NCI-H82 (cell line): ENCODE results near the gene PIP.
"Not testable (repeated sequence)": the region's sequence is repeated elsewhere in the genome, so short reads cannot be mapped to it uniquely, and the experiment has no call there.

ENCODE experiments used
- DNase-seq: peaks from one replicate; lab custom pipeline; 2025; lab: John Stamatoyannopoulos, UW

PIP gene, protein sequence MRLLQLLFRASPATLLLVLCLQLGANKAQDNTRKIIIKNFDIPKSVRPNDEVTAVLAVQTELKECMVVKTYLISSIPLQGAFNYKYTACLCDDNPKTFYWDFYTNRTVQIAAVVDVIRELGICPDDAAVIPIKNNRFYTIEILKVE

DNA sequence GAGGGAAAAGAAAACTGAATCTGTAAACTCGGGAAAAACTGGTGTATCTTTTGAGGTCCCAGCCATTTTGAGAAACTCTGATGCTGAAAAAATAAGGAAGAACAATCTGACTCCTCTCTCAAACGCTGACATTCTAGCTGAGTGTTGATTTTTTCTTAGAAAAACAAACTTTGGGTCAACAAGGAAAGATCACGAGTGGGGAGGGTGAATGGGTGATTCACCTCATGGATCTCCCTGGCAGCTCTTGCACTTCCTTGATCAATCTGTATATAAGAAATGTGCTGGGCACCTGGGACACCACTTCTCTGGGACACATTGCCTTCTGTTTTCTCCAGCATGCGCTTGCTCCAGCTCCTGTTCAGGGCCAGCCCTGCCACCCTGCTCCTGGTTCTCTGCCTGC is at the start of gene PIP:
PIP (plus strand) TSS at position 297 of the 400 bp plus-strand sequence; CDS start at position 337, 40 bp downstream.
- no peak for DNase-seq

DNA sequence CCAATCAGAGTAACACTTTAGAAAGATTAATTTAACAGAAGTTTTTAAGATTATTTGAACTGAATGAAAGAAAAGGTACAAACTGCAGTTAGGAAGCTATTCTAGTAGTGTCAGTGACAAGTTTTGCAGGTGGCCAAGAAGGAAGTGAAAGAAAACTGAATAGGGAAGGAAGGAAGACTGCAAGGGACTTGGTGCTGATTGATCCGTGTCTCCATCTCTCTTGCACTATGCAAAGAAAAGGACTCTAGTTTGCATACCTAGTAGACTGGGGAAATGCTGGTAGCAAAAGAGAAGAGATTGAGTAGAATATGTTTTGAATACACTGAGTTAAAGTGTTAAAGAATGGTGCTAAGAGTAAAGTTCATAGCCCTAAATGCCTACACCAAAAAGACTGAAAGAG is 46.8 kb upstream of the PIP start:
- DNase-seq = no peak

DNA sequence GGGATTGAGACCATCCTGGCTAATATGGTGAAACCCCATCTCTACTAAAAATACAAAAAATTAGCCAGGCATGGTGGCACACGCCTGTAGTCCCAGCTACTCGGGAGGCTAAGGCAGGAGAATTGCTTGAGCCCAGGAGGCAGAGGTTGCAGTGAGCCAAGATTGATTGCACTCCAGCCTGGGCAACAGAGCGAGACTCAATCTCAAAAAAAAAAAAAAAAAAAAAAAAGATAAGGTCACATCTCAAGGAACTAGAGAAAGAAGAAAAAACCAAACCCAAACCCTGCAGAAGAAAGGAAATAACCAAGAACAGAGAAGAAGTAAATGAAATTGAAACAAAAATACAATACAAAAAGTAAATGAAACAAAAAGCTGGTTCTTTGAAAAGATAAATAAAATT is 46.3 kb upstream of the PIP start:
- DNase-seq = not testable (repeated sequence)

DNA sequence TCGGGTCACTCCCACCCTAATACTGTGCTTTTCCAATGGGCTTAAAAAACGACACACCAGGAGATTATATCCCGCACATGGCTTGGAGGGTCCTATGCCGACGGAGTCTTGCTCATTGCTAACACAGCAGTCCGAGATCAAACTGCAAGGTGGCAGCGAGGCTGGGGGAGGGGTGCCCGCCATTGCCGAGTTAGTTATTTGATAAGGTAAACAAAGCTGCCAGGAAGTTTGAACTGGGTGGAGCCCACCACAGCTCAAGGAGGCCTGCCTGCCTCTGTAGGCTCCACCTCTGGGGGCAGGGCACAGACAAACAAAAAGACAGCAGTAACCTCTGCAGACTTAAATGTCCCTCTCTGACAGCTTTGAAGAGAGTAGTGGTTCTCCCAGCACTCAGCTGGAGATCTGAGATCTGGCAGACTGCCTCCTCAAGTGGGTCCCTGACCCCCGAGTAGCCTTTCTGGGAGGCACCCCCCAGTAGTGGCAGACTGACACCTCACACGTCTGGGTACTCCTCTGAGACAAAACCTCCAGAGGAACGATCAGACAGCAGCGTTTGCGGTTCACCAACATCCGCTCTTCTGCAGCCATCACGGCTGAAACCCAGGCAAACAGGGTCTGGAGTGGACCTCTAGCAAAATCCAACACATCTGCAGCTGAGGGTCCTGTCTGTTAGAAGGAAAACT is 43.2 kb upstream of the PIP start:
- not testable (repeated sequence) for DNase-seq

DNA sequence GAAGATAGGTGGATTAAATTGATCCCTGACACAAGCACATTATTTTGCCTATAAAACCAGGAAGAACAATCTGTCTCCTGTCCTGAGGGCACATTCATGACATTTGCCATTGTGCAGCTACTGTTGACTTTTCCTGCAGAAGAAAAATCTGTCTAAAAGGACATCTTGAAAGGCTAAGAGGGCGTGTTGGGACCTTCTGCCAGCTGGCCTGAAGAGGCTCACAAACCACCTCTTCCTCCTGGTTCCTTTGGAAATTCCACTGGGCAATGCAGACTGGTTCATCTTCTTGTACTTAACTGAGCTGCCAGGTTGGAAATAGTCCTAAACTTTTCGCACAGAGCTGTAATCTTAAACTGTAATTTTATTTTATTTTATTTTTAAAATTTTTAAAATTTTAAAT is 35.7 kb upstream of the PIP start:
- DNase-seq = no peak

DNA sequence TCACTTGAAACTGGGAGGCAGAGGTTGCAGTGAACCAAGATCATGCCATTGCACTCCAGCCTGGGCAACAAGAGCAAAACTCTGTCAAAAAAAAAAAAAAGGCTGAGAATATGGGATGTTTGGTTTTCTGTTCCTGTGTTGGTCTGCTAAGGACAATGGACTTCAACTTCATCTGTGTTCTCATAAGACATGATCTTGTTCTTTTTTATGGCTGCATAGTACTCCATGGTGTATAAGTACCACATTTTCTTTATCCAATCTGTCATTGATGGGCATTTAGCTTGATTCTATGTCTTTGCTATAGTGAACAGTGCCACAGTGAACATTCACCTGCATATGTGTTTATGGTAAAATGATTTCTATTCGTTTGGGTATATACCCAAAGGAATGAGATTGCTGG is 32.3 kb upstream of the PIP start:
- DNase-seq = not testable (repeated sequence)

DNA sequence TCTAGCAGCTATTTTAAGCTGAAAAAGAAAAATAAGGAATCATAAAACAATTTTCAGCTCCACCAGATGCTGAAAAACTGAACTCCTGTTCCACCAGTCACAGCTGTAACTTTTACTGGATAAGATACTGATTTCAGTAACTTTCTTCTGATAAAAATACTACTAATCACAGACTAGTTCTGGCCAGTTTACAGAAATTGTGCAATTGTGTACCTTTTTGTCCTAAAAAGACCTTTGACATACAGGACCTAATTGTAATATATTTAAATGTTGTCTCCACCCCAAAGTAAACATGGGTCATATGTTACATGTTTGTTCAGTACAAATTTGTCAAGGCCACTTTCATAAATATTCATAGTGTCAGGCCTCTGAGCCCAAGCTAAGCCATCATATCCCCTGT is 27.1 kb upstream of the PIP start:
- no peak for DNase-seq

DNA sequence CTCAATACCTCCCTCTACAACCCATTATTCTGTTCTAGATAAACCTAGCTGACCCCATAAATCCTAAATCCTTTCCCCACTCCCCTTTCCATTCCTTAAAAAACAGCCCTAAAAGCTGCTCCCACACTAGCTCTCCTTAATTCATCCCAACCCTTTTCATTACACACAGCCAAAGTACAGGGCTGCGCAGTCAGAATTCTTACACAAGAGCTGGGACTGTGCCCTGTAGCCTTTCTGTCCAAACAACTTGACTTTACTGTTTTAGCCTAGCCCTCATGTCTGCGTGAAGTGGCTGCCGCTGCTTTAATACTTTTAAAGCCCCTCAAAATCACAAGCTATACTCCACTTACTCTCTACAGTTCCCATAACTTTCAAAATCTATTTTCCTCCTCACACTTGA is 23.9 kb upstream of the PIP start:
- not testable (repeated sequence) for DNase-seq

DNA sequence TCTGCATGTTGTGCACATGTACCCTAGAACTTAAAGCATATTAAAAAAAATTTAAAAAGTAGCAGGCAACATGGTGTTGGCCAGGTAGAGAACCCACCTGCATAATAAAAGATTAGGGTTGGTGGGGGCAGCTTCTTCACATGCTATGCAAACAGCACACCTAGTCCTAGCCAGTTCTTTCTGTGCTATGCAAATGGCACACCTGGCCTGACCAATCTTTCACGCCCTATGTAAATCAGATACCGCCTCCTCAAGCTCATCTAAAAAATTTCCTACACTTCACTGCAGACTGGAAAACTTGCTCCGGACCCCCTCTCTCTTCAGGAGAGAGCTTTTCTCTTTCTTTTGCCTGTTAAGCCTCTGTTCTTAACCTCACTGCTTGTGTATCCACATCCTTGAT is 14.5 kb upstream of the PIP start:
- DNase-seq = no peak

DNA sequence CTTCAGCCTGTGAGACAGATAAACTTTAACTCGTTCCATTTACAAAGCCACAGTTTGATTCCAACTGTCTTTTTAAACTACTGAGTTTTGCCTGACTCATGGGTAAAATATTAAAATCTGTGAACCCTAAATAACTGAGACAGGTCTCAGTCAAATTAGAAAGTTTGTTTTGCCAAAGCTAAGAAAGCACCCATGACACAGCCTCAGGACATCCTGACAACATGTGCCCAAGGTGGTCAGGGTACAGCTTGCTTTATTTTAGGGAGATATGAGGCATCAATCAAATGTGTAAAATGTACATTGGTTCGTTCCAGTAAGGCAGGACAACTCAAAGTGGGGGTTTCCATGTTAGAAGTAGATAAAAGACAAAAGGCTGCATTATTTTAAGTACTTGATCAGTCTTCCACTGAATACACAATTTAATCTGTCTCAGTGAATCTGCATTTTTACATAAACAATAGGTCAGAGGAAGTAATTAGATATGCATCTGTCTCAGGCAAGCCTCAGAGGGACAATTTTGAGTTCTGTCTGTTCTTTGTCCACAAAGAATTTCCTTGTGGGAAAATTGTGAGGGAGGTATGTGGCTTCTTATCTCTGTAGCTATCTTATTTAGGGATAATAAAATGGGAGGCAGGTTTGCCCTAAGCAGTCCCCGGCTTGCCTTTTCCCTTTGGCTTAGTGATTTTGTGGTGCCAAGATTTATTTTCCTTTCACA is 11.0 kb upstream of the PIP start:
- DNase-seq = no peak

DNA sequence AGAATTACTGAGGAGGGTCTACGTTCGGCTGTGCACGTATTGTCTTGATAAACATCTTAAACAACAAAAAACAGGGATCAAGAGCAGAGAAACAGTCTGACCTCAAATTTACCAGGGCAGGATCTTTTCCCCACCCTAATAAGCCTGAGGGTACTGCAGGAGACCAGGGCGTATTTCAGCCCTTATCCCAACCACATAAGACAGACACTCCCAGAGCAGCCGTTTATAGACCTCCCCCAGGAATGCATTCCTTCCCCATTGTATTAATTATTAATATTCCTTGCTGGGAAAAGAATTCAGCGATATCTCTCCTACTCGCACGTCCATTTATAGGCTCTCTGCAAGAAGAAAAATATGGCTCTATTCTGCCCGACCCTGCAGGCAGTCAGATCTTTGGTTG is 8.6 kb upstream of the PIP start:
- not testable (repeated sequence) for DNase-seq

DNA sequence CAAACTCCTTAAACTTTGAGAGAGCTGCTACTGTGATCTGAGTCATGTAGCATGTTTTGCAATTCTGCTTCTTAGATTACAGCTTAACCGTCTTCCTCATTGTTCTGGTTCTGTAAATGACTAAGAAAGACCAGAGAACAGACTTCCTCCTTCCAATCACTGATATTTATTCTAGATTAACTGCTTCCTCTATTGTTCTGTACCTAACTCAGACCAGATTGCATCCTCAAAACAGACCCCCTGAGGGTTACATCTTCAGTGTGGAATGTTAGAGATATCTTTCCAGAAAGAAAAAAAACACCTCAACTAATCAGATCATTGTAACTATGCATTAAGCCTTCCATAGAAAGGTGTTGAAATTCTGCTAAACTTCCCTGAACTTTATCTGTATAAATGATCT is 5.7 kb upstream of the PIP start:
- no peak for DNase-seq

DNA sequence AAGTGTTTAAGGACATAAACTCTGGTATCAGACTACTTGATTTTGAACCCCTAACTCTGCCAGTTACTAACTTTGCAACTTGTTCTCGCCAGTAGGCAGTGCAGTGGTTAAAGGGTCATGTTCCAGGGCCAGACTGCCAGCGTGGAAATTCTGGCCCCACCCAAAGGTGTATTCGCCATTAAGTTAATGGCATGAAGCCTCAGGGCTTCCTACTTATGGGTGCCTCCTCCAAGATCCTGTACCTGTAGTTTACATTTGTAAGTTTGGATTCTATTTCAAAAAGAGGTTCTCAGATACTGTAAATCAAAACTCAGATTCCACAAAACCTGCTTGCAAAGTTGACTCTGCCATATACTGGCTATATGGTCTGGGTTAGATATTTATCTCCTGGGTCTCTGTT is 2.8 kb upstream of the PIP start:
- no peak for DNase-seq

DNA sequence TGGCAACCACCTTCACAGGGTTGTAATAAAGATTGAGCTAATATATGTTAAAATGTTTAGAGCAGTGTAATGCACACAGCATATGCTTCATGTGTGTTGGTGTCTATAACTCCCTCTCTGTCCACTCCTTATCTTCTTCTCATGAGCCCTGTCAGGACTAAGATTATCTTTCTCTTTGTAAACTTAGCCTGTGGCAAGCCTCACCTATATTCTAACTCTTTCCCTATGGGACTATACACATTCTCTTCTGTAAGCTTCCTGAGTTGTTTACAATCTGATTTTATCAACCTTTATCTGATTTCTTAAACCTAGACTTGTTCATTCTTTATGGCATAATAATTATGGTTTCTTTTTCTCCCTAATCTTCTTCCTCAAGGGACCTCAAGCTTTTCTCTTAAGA is 2.4 kb upstream of the PIP start:
- DNase-seq = no peak

DNA sequence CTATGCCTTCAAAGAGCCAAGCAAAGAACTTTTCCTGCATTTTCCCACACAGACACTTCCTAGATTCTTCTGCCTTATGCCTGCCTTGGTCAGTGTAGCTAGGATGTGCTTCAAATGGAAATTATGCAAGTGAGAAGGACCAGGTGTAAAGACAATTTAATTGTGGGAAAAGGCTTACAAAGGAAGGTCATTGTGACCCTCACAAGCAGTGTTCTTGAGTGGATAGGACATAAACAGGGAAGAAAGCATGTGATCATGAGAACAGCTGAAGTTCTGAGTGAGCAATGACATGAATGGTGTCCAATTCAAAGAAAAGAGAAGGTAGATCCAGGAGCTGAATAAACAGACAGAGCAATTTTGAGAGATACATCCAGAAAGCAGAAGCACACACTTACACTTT is 1.3 kb upstream of the PIP start:
- DNase-seq = no peak

DNA sequence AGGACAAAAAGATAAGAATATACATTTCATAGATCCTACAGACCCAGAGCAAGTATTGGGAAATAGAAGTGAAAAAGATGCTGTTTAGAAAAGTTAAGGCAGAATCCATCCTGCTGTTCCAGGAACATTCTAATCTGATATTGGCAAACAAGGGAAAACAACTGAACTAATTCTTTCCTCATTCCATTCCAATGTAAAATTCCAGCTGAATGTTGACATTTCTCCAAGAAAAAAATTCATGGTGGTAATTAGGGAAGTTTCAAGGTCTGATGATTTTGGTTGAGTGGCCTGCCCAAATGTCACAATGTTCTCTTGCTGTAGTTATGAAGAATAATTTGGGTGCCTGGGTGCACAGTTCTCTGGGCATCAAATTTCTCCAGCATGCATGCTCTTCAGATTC is 15.2 kb downstream of the PIP start:
- DNase-seq = no peak

DNA sequence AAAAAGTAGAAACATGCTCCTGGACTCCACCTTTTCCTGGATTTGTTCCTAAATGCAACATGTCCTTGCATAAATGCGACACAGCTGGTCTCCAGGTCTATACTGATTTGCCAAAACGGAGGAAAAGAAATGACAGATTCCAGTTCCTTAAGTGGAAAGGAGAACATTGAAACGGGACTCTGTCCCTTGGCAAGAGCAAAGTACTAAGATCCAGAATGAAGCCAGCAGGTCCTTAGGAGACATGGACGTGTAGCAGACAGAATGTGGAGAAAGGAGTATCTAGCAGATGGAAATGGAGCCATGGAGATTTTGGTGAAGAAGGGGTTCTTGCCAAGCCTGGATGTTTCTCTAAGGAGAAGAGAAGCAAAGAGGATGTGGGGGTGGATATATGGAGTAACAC is 16.2 kb downstream of the PIP start:
- no peak for DNase-seq

DNA sequence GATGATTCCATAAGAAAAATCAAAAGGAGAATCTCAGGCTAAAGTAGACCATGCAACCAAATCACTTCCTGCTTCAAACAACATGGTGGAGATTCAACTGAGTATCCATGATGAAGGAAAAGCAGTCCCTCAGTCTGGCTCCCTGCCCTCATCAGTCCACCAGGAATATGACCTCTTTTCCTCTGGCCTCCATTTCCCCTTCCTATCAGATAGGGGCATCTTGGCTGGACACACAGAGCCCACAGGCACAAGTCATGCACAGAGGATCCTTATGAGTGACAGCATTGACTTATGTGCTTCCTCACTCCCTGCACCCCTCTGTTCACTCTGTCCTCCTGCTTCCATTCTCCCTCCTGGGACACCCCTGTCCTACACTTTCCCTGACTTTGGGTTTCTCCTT is 16.8 kb downstream of the PIP start:
- DNase-seq = no peak

DNA sequence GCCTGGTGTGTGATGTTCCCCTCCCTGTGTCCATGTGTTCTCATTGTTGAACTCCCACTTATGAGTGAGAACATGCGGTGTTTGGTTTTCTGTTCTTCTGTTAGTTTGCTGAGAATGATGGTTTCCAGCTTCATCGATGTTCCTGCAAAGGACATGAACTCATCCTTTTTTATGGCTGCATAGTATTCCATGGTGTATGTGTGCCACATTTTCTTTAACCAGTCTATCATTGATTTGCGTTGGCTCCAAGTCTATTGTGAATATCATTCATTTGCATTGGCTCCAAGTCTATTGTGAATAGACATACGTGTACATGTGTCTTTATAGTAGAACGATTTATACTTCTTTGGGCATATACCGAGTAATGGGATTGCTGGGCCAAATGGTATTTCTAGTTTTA is 18.8 kb downstream of the PIP start:
- DNase-seq = not testable (repeated sequence)

DNA sequence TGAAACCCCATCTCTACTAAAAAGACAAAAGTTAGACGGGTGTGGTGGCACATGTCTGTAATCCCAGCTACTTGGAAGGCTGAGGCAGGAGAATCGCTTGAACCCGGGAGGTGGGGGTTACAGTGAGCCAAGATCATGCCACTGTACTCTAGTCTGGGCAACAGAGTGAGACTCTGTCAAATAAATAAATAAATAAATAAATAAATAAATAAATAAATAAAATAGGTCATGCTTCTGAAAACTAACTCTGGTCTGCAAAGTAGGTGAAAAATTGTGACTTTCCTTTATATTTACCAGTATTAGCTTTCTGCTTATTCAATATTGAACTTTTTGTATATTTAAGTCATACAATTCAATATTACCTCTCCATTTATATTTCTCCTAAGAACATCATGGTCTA is 26.7 kb downstream of the PIP start:
- not testable (repeated sequence) for DNase-seq

DNA sequence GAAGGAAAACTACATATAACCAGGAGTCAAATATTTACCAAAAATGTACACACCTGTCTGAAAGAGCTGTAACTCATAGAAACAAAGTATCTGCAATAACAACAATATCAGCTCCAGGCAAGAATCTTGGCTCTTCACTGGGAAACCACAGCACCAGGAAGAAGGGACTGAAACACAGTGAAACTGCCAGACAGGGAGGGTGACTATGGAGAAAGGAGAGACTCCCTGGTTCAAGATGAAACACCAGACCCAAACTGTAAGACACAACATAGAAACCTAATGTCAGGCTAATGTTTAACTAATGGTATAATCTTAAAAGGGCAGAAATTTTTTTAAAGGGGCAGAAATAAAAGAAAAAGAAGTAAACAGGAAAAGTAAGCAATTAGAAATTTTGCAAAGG is 39.8 kb downstream of the PIP start:
- no peak for DNase-seq

DNA sequence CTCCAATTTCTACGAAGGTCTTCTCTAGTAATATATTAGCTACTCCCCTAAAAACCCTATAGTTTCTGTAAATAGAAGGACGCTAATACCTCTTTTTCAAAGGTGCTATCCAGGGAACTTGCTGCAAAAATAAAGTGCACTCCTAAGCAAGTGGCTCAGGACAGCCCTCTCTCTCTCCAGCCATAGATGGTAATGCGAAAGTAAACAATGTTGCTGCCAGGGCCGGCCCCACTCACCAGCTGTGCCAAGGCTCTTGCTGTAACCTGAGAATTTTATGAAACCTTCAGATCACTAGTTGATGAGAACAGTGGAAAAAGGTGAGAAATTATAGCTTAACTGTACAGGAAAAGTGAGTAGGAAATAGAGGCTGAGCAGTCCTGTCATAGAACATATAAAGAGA is 40.5 kb downstream of the PIP start:
- DNase-seq = no peak

DNA sequence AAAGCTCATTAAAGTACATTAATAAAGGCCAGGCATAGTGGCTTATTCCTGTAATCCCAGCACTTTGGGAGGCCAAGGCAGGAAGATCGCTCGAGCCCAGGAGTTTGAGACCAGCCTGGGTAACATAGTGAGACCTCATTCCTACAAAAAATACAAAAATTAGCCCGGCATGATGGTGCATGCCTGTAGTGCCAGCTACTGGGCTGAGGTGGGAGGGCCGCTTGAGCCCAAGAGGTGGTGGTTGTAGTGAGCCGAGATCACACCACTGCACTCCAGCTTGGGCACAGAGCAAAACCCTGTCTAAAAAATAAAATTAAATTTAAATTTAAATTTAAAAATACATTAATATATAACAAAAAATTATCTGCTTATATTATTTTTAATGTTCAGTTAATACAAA is 44.3 kb downstream of the PIP start:
- no peak for DNase-seq
